Measurements from ENCODE around the gene STK24.
"Not testable (repeated sequence)": the region's sequence is repeated elsewhere in the genome, so short reads cannot be mapped to it uniquely, and the experiment has no call there.

STK24 gene

GRCh38 chr13:98595134-98595533 lies 18.2 kb upstream of the STK24 start:
- H3K36me3 ChIP-seq (ENCODE audit: low read length): no peaks in the 10 kb centered on the region
- H3K9me2 ChIP-seq (replicated peaks; ENCODE audit: insufficient read depth, low read length): no peaks in the 10 kb centered on the region
- no peak overlapping the region for H3K4me3 ChIP-seq (ENCODE audit: insufficient read depth, low read length, poor library complexity, severe bottlenecking)
- H3K27ac ChIP-seq (ENCODE audit: low read depth, low read length): no peak overlapping the region
- H3K9me3 ChIP-seq (ENCODE audit: insufficient read depth, low read length): no peaks in the 10 kb centered on the region
- no peaks in the 10 kb centered on the region for H3K79me2 ChIP-seq (ENCODE audit: insufficient read depth, low read length)
- no peak overlapping the region for H3K4me2 ChIP-seq (ENCODE audit: low read depth, low read length, poor library complexity, severe bottlenecking)
- no peaks in the 10 kb centered on the region for H3F3A ChIP-seq (ENCODE audit: insufficient read depth)
- no peak overlapping the region for H2AFZ ChIP-seq (ENCODE audit: low read depth, low read length, severe bottlenecking)
- TF ChIP-seq CTCF (IDR thresholded peaks at IDR 0.05; ENCODE audit: insufficient read depth, low read length, poor library complexity, severe bottlenecking) (no peak), EZH2phosphoT487 (conservative IDR thresholded peaks at IDR 0.05; ENCODE audit: low read length) (no peak)
- no peak overlapping the region for H3K9ac ChIP-seq (ENCODE audit: low read length)
- no peaks in the 10 kb centered on the region for H4K20me1 ChIP-seq (ENCODE audit: low read depth, low read length)
- no peaks in the 10 kb centered on the region for H3K27me3 ChIP-seq (ENCODE audit: low read length)

GRCh38 chr13:98592362-98592732 lies 15.4 kb upstream of the STK24 start:
- Histone ChIP-seq H3K36me3 (ENCODE audit: low read length) (no peaks in the 10 kb centered on the region), H3K4me3 (ENCODE audit: insufficient read depth, low read length, poor library complexity, severe bottlenecking) (no peak overlapping the region), H3K9me3 (ENCODE audit: insufficient read depth, low read length) (no peaks in the 10 kb centered on the region), H3K9ac (ENCODE audit: low read length) (no peak overlapping the region), H3K27ac (ENCODE audit: low read depth, low read length) (no peak overlapping the region), H4K20me1 (ENCODE audit: low read depth, low read length) (no peaks in the 10 kb centered on the region), H3K79me2 (ENCODE audit: insufficient read depth, low read length) (no peaks in the 10 kb centered on the region), H3K27me3 (ENCODE audit: low read length) (no peaks in the 10 kb centered on the region), H2AFZ (ENCODE audit: low read depth, low read length, severe bottlenecking) (no peak overlapping the region), H3F3A (ENCODE audit: insufficient read depth) (no peaks in the 10 kb centered on the region), H3K9me2 (replicated peaks; ENCODE audit: insufficient read depth, low read length) (no peaks in the 10 kb centered on the region), H3K4me2 (ENCODE audit: low read depth, low read length, poor library complexity, severe bottlenecking) (no peak overlapping the region)
- TF ChIP-seq EZH2phosphoT487 (conservative IDR thresholded peaks at IDR 0.05; ENCODE audit: low read length) (no peak), CTCF (IDR thresholded peaks at IDR 0.05; ENCODE audit: insufficient read depth, low read length, poor library complexity, severe bottlenecking) (no peak)

GRCh38 chr13:98591721-98592361 lies 14.9 kb upstream of the STK24 start:
- Histone ChIP-seq H3K9me2 (replicated peaks; ENCODE audit: insufficient read depth, low read length) (no peaks in the 10 kb centered on the region), H3K27me3 (ENCODE audit: low read length) (no peaks in the 10 kb centered on the region), H4K20me1 (ENCODE audit: low read depth, low read length) (no peaks in the 10 kb centered on the region), H3K4me2 (ENCODE audit: low read depth, low read length, poor library complexity, severe bottlenecking) (no peak overlapping the region), H2AFZ (ENCODE audit: low read depth, low read length, severe bottlenecking) (no peak overlapping the region), H3K4me3 (ENCODE audit: insufficient read depth, low read length, poor library complexity, severe bottlenecking) (no peak overlapping the region), H3K36me3 (ENCODE audit: low read length) (no peaks in the 10 kb centered on the region), H3K9me3 (ENCODE audit: insufficient read depth, low read length) (no peaks in the 10 kb centered on the region), H3K27ac (ENCODE audit: low read depth, low read length) (no peak overlapping the region), H3F3A (ENCODE audit: insufficient read depth) (no peaks in the 10 kb centered on the region), H3K79me2 (ENCODE audit: insufficient read depth, low read length) (no peaks in the 10 kb centered on the region), H3K9ac (ENCODE audit: low read length) (no peak overlapping the region)
- TF ChIP-seq EZH2phosphoT487 (conservative IDR thresholded peaks at IDR 0.05; ENCODE audit: low read length) (no peak), CTCF (IDR thresholded peaks at IDR 0.05; ENCODE audit: insufficient read depth, low read length, poor library complexity, severe bottlenecking) (no peak)

- H3K9me2 ChIP-seq (replicated peaks; ENCODE audit: insufficient read depth, low read length); H3K27me3 ChIP-seq (ENCODE audit: low read length); H3K4me2 ChIP-seq (ENCODE audit: low read depth, low read length, poor library complexity, severe bottlenecking); H3K27ac ChIP-seq (ENCODE audit: low read depth, low read length); H3F3A ChIP-seq (ENCODE audit: insufficient read depth); H3K9me3 ChIP-seq (ENCODE audit: insufficient read depth, low read length); H4K20me1 ChIP-seq (ENCODE audit: low read depth, low read length); H3K36me3 ChIP-seq (ENCODE audit: low read length); H3K4me3 ChIP-seq (ENCODE audit: insufficient read depth, low read length, poor library complexity, severe bottlenecking); H3K79me2 ChIP-seq (ENCODE audit: insufficient read depth, low read length); H3K9ac ChIP-seq (ENCODE audit: low read length); H2AFZ ChIP-seq (ENCODE audit: low read depth, low read length, severe bottlenecking): not testable (repeated sequence)
Measured at GRCh38 chr13:98590471-98590870, 13.6 kb upstream of the STK24 start.

- H4K20me1 ChIP-seq (ENCODE audit: low read depth, low read length); H3K9me3 ChIP-seq (ENCODE audit: insufficient read depth, low read length); H3K9me2 ChIP-seq (replicated peaks; ENCODE audit: insufficient read depth, low read length); H3K4me3 ChIP-seq (ENCODE audit: insufficient read depth, low read length, poor library complexity, severe bottlenecking); H3K79me2 ChIP-seq (ENCODE audit: insufficient read depth, low read length); H3K4me2 ChIP-seq (ENCODE audit: low read depth, low read length, poor library complexity, severe bottlenecking); H3K27me3 ChIP-seq (ENCODE audit: low read length); H3F3A ChIP-seq (ENCODE audit: insufficient read depth); H3K9ac ChIP-seq (ENCODE audit: low read length); H3K27ac ChIP-seq (ENCODE audit: low read depth, low read length); H3K36me3 ChIP-seq (ENCODE audit: low read length); H2AFZ ChIP-seq (ENCODE audit: low read depth, low read length, severe bottlenecking): not testable (repeated sequence)
Measured at GRCh38 chr13:98589516-98589915, 12.6 kb upstream of the STK24 start.

All from SU-DHL-6 (cell line).